Measurements from ENCODE around the gene INSL6. TPM values are rescaled to one million over a fixed set of nuclear protein-coding genes. Genes with fewer than 3 reads are reported as not detected.

INSL6 gene
- total and polyA plus RNA-seq, 2 of the 8 experiments (the other 6 are each of a cell fraction or from before 2014, with no cell fraction given), result not detected

- no peak for TF ChIP-seq CHD7 (IDR thresholded peaks at IDR 0.05; ENCODE audit: insufficient replicate concordance, low read length)
- no peak for TF ChIP-seq TEAD4 (IDR thresholded peaks at IDR 0.05; ENCODE audit: low read depth, low read length)
- TF ChIP-seq KDM1A (IDR thresholded peaks at IDR 0.05; ENCODE audit: borderline replicate concordance, low read length), result no peak
- no peak for TF ChIP-seq RAD21 (IDR thresholded peaks at IDR 0.05 in 1 of 2, conservative IDR thresholded peaks at IDR 0.05 in 1 of 2; ENCODE audit: low read depth in 2 of 2, low read length in 2 of 2)
- no peak for TF ChIP-seq CHD2 (IDR thresholded peaks at IDR 0.05; ENCODE audit: low read length)
- no peak for TF ChIP-seq FOSL1 (IDR thresholded peaks at IDR 0.05; ENCODE audit: insufficient read depth, low read depth, low read length)
- TF ChIP-seq EZH2 (IDR thresholded peaks at IDR 0.05; ENCODE audit: low read depth, low read length, severe bottlenecking), result no peak
- TF ChIP-seq BRCA1 (IDR thresholded peaks at IDR 0.05; ENCODE audit: low read depth, low read length), result no peak
- TF ChIP-seq RNF2 (IDR thresholded peaks at IDR 0.05; ENCODE audit: borderline replicate concordance, low read depth, low read length, missing control alignments, poor library complexity, severe bottlenecking), result no peak
- no peak for TF ChIP-seq TAF1 (IDR thresholded peaks at IDR 0.05; ENCODE audit: low read depth, low read length)
- no peak for TF ChIP-seq GTF2F1 (IDR thresholded peaks at IDR 0.05; ENCODE audit: borderline replicate concordance, low read depth, low read length)
Measured at GRCh38 chr9:5230554-5230953, 45.1 kb upstream of the INSL6 start (continued).

Measured in H1 (cell line).